GM13977 (cell line): ENCODE measurements around the gene CCNJ.

Source experiments
- DNase-seq: peaks from one replicate; pipeline ENCODE4 v3.0.0; 2012; ENCODE audit warnings: low spot score
- CTCF ChIP-seq: IDR thresholded peaks from 2 replicates; pipeline ENCODE4 v1.5.1; 2012; ENCODE audit warnings: mild to moderate bottlenecking, control low read depth; ENCODE audit not compliant: insufficient read depth; ENCODE audit errors: extremely low read depth, missing control alignments
- in situ Hi-C: fragments of 300-500 bp; cut with MboI; formaldehyde crosslinking; loops from one replicate; pipeline ENCODE4 v1.12.0; 2022; ENCODE audit warnings: low sequenced_read_pairs, low pct_unique_long_range_greater_than_20kb, mixed read lengths, inconsistent platforms; ENCODE audit not compliant: unreplicated experiment

CCNJ gene

GRCh38 chr10:96077156-96077555, 33.8 kb downstream of the CCNJ start:
- no peak for TF ChIP-seq CTCF
- in situ Hi-C loops = no loop called here
- DNase-seq = no peak

- no peak for TF ChIP-seq CTCF
- DNase-seq = no peak
- in situ Hi-C loops = no loop called here
Observed at GRCh38 chr10:96082153-96082552, 38.8 kb downstream of the CCNJ start.

- TF ChIP-seq CTCF = no peak
- in situ Hi-C loops = no loop called here
- no peak for DNase-seq
Observed at GRCh38 chr10:96082748-96083147, 39.4 kb downstream of the CCNJ start.

GRCh38 chr10:96089116-96089515, 45.7 kb downstream of the CCNJ start:
- DNase-seq = peak; percentile 15
- in situ Hi-C loops = no loop called here
- TF ChIP-seq CTCF = no peak

- TF ChIP-seq CTCF = no peak
- in situ Hi-C loops = no loop called here
- DNase-seq = peak; percentile 83
Observed at GRCh38 chr10:96089670-96090462, 46.5 kb downstream of the CCNJ start.

GRCh38 chr10:96090463-96090800, 47.0 kb downstream of the CCNJ start:
- no peak for DNase-seq
- in situ Hi-C loops = no loop called here
- no peak for TF ChIP-seq CTCF
